Liver (tissue), 9 donors: ENCODE measurements around the gene RNF168. TPM values are rescaled to one million over a fixed set of nuclear protein-coding genes. Genes with fewer than 3 reads are reported as not detected.
A peak's percentile ranks its signal among the peaks of the same experiment; 100 is the strongest.
"Not testable (repeated sequence)": the region's sequence is repeated elsewhere in the genome, so short reads cannot be mapped to it uniquely, and the experiment has no call there.

ENCODE experiments used
- DNase-seq: peaks from one replicate; pipeline ENCODE4 v3.0.0-alpha.2; 2017; ENCODE audit warnings: low spot score
- H3K27ac ChIP-seq, 2 donors: one replicate each; pipeline ENCODE4 v1.7.0; 2013; ENCODE audit warnings: inconsistent platforms in 2 of 2, low read length in 2 of 2, control low read depth in 1 of 2, low read depth in 1 of 2, mild to moderate bottlenecking in 1 of 2
- H3K27me3 ChIP-seq, 4 donors: one replicate each; pipeline versions ENCODE4 v1.6.1 to v1.7.0; 2013; ENCODE audit warnings: low read length in 3 of 4, inconsistent platforms in 1 of 4, mild to moderate bottlenecking in 1 of 4, moderate library complexity in 1 of 4; ENCODE audit not compliant: control insufficient read depth in 4 of 4, insufficient read depth in 4 of 4
- H3K36me3 ChIP-seq, 4 donors: one replicate each; pipeline versions ENCODE4 v1.6.1 to v1.7.0; 2013; ENCODE audit warnings: low read length in 3 of 4, mild to moderate bottlenecking in 3 of 4, low read depth in 1 of 4, moderate library complexity in 1 of 4; ENCODE audit not compliant: control insufficient read depth in 4 of 4, insufficient read depth in 3 of 4
- H3K4me1 ChIP-seq, 4 donors: one replicate each; pipeline versions ENCODE4 v1.6.1 to v1.7.0; 2013; ENCODE audit warnings: low read length in 3 of 4, mild to moderate bottlenecking in 3 of 4, moderate library complexity in 1 of 4; ENCODE audit not compliant: control insufficient read depth in 4 of 4, insufficient read depth in 4 of 4
- H3K4me3 ChIP-seq, 3 donors: one replicate each; pipeline versions ENCODE4 v1.6.1 to v1.7.0; 2013; ENCODE audit warnings: low read length in 3 of 3, control low read depth in 1 of 3, low read depth in 1 of 3, mild to moderate bottlenecking in 1 of 3
- H3K9ac ChIP-seq, 2 donors: one replicate each; pipeline ENCODE4 v1.7.0; 2013; ENCODE audit warnings: low read length in 2 of 2, mild to moderate bottlenecking in 2 of 2, moderate library complexity in 2 of 2, control low read depth in 1 of 2, low read depth in 1 of 2
- H3K9me3 ChIP-seq, 4 donors: one replicate each; pipeline versions ENCODE4 v1.6.1 to v1.7.0; 2013; ENCODE audit warnings: low read length in 3 of 4; ENCODE audit not compliant: control insufficient read depth in 4 of 4
- ATF3 ChIP-seq: IDR thresholded peaks from 2 replicates; pipeline ENCODE4 v1.6.1; 2016; ENCODE audit warnings: antibody characterized with exemption
- CTCF ChIP-seq: fragments of 150-350 bp; IDR thresholded peaks from 2 replicates; pipeline ENCODE4 v1.5.1; 2017; ENCODE audit warnings: improper control_type of control experiment, low read depth, low read length; ENCODE audit not compliant: missing input control
- EGR1 ChIP-seq, 2 donors: IDR thresholded peaks; 2 replicates each; pipeline ENCODE4 v1.6.1; 2016 to 2018; ENCODE audit warnings: antibody characterized with exemption in 2 of 2, low read depth in 2 of 2
- FOXA1 ChIP-seq: IDR thresholded peaks from 2 replicates; pipeline ENCODE4 v1.6.1; 2016; ENCODE audit warnings: antibody characterized with exemption
- FOXA2 ChIP-seq: IDR thresholded peaks from 2 replicates; pipeline ENCODE4 v1.6.1; 2016; ENCODE audit warnings: antibody characterized with exemption
- GABPA ChIP-seq, 2 donors: IDR thresholded peaks in 1 of 2; conservative IDR thresholded peaks in 1 of 2; 2 replicates each; pipeline ENCODE4 v1.6.1; 2016; ENCODE audit warnings: antibody characterized with exemption in 2 of 2, mild to moderate bottlenecking in 1 of 2, moderate library complexity in 1 of 2
- HNF4A ChIP-seq, 2 donors: conservative IDR thresholded peaks; 2 replicates each; pipeline ENCODE4 v1.6.1; 2016; ENCODE audit warnings: antibody characterized with exemption in 2 of 2, mild to moderate bottlenecking in 2 of 2
- HNF4G ChIP-seq: IDR thresholded peaks from 2 replicates; pipeline ENCODE4 v1.6.1; 2016; ENCODE audit warnings: antibody characterized with exemption
- MAX ChIP-seq: IDR thresholded peaks from 2 replicates; pipeline ENCODE4 v1.6.1; 2016; ENCODE audit warnings: antibody characterized with exemption
- RAD21 ChIP-seq, 2 donors: IDR thresholded peaks; 2 replicates each; pipeline ENCODE4 v1.6.1; 2016; ENCODE audit warnings: antibody characterized with exemption in 2 of 2, mild to moderate bottlenecking in 2 of 2
- RXRA ChIP-seq, 2 donors: IDR thresholded peaks; 2 replicates each; pipeline ENCODE4 v1.6.1; 2017 to 2018; ENCODE audit warnings: antibody characterized with exemption in 2 of 2, mild to moderate bottlenecking in 1 of 2
- TAF1 ChIP-seq: conservative IDR thresholded peaks from 2 replicates; pipeline ENCODE4 v1.6.1; 2016; ENCODE audit warnings: antibody characterized with exemption, mild to moderate bottlenecking
- YY1 ChIP-seq: IDR thresholded peaks from 2 replicates; pipeline ENCODE4 v1.6.1; 2016; ENCODE audit warnings: antibody characterized with exemption, mild to moderate bottlenecking
- ZBTB33 ChIP-seq: IDR thresholded peaks from 2 replicates; pipeline ENCODE4 v1.6.1; 2016; ENCODE audit warnings: antibody characterized with exemption
- WGBS: extraction: QIAGEN DNeasy Blood & Tissue Kit; methylation state at CpG from one replicate; pipeline ENCODE4 v1.1.7; 2013; 5-methylcytosine and 5-hydroxymethylcytosine counted together
- polyA plus RNA-seq, 2 donors: library from polyadenylated mRNA; stranded (reverse) in 1 of 2; unstranded in 1 of 2; fragments of 200-250 nt in 1 of 2; fragments of >200 nt in 1 of 2; fragmentation: Nextera tagmentation in 1 of 2; extraction: Ambion mirVana in 1 of 2; gene quantifications; one replicate each; pipeline versions ENCODE4 v1.2.1 to v1.2.3, GENCODE V29; 2013 to 2015
- total RNA-seq, 2 donors: library from RNA; depleted of rRNA; stranded (reverse); fragments of >200 nt; gene quantifications; one replicate each; pipeline ENCODE4 v1.2.3, GENCODE V29; 2014
- donor health status: healthy.
- donor health status: healthy.
- donor health status: healthy.
- donor health status: healthy.
- donor health status: healthy.

The RNF168 gene
- total and polyA plus RNA-seq, 4 donors, result 3.4 to 10.0 (median 7.3) TPM

- not testable (repeated sequence) for DNase-seq, H3K27me3 ChIP-seq, H3K9ac ChIP-seq, H3K36me3 ChIP-seq, H3K27ac ChIP-seq, H3K4me3 ChIP-seq, H3K4me1 ChIP-seq, H3K9me3 ChIP-seq
- 89% methylated on average over 7 of the region's 7 CpGs for WGBS
- peak in 1 of 2 donors; percentile 26 for TF ChIP-seq RAD21 (IDR thresholded peaks at IDR 0.05)
Observed at GRCh38 chr3:196445391-196445790, 58.2 kb downstream of the RNF168 start.

GRCh38 chr3:196444500-196444894 is 59.1 kb downstream of the RNF168 start:
- Histone ChIP-seq H3K27ac (no peak overlapping the region), H3K36me3 (no peaks in the 10 kb centered on the region), H3K9ac (no peak overlapping the region), H3K4me1 (no peaks in the 10 kb centered on the region), H3K4me3 (no peak overlapping the region), H3K27me3 (no peaks in the 10 kb centered on the region), H3K9me3 (no peaks in the 10 kb centered on the region)
- 66% methylated on average over 2 of the region's 2 CpGs for WGBS
- no peak for DNase-seq
- no peak for TF ChIP-seq TAF1

GRCh38 chr3:196440696-196441095 is 62.9 kb downstream of the RNF168 start:
- no peaks in the 10 kb centered on the region for H3K36me3 ChIP-seq
- H3K27ac ChIP-seq, result no peak overlapping the region
- H3K27me3 ChIP-seq, result no peaks in the 10 kb centered on the region
- H3K4me1 ChIP-seq, result no peaks in the 10 kb centered on the region
- WGBS, result 65% methylated on average over 3 of the region's 3 CpGs
- TF ChIP-seq MAX, result no peak
- TF ChIP-seq EGR1 (IDR thresholded peaks at IDR 0.05; ENCODE audit: low read depth in 2 of 2), result no peak
- TF ChIP-seq HNF4A (conservative IDR thresholded peaks at IDR 0.05), result no peak
- no peak for TF ChIP-seq ATF3
- TF ChIP-seq FOXA2, result no peak
- TF ChIP-seq RAD21 (IDR thresholded peaks at IDR 0.05), result no peak
- TF ChIP-seq FOXA1, result no peak
- no peak for TF ChIP-seq GABPA (IDR thresholded peaks at IDR 0.05 in 1 of 2, conservative IDR thresholded peaks at IDR 0.05 in 1 of 2)
- no peak for TF ChIP-seq HNF4G
- TF ChIP-seq ZBTB33, result no peak
- no peak overlapping the region for H3K9ac ChIP-seq
- DNase-seq, result no peak
- no peak overlapping the region for H3K4me3 ChIP-seq
- no peaks in the 10 kb centered on the region for H3K9me3 ChIP-seq

- H3K4me3 ChIP-seq, result no peak overlapping the region
- DNase-seq, result no peak
- H3K27me3 ChIP-seq, result no peaks in the 10 kb centered on the region
- H3K27ac ChIP-seq, result no peak overlapping the region
- 94% methylated on average over 6 of the region's 6 CpGs for WGBS
- no peaks in the 10 kb centered on the region for H3K9me3 ChIP-seq
- H3K9ac ChIP-seq, result no peak overlapping the region
- H3K36me3 ChIP-seq, result no peaks in the 10 kb centered on the region
- H3K4me1 ChIP-seq, result no peaks in the 10 kb centered on the region
- no peak for TF ChIP-seq RAD21 (IDR thresholded peaks at IDR 0.05)
- no peak for TF ChIP-seq ATF3
- no peak for TF ChIP-seq HNF4A (conservative IDR thresholded peaks at IDR 0.05)
- TF ChIP-seq YY1, result no peak
- TF ChIP-seq HNF4G, result no peak
- TF ChIP-seq EGR1 (IDR thresholded peaks at IDR 0.05; ENCODE audit: low read depth in 2 of 2), result no peak
- no peak for TF ChIP-seq CTCF
- TF ChIP-seq FOXA2, result no peak
- no peak for TF ChIP-seq RXRA (IDR thresholded peaks at IDR 0.05)
- no peak for TF ChIP-seq ZBTB33
- TF ChIP-seq MAX, result no peak
- TF ChIP-seq FOXA1, result no peak
- TF ChIP-seq TAF1, result no peak
Observed at GRCh38 chr3:196440041-196440537, 63.5 kb downstream of the RNF168 start.
